Stimulated activated CD4-positive, alpha-beta T cell treated with anti-CD3 and anti-CD28 coated beads, Interleukin-4, amount 100 ng/mL, for 48 hours (primary cell): ENCODE results near the gene IMPG2.
"Not testable (repeated sequence)": the region's sequence is repeated elsewhere in the genome, so short reads cannot be mapped to it uniquely, and the experiment has no call there.

ENCODE experiments used
- DNase-seq, 2 donors: peaks; one replicate each; pipeline ENCODE4 v3.0.0-alpha.2; 2020; ENCODE audit warnings: low read depth in 2 of 2

IMPG2 gene

DNA sequence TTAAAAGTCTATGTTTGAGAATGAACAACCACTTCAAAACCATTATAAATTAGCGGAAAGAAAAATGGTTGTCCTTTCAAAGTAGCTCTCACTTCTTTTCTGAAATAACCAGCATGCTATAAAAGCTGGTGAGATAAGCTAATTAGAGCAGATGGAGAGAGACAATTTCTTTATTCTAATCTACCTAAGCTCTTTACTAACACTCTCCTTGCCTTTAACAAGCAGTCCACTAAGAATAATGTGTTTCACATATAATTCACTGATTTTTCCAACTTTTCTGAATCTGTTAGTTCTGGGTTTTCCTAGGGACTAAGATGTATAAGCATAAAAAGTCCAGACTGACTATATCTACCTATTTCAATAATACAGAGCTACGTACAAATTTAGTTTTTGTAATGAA is at the start of gene IMPG2:
IMPG2 (minus strand) TSS at position 101 of the 400 bp plus-strand sequence. CDS start 203 bp downstream, outside the sequence.
- DNase-seq, result no peak

DNA sequence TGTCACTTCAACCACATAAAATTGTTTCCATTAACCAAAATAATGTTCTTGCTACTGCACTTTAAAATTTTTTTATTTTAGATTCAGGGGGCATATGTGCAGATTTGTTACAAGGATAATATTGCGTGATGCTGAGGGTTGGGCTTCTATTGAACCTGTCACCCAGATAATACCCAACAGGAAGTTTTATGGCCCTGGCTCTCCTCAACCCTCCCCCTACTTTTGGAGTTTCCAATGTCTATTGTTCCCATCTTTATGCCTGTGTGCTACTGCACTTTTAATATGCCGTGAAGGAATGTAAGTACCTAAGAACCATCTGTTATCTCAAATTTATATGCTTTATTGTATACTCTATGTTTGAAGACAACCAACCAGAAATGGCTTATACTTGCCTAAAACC is 42.0 kb upstream of the IMPG2 start:
- DNase-seq, result no peak

- DNase-seq, result no peak
Measured at GRCh38 chr3:101351829-101352228, 31.5 kb upstream of the IMPG2 start.

GRCh38 chr3:101340591-101340990 is 20.2 kb upstream of the IMPG2 start:
- no peak for DNase-seq

DNA sequence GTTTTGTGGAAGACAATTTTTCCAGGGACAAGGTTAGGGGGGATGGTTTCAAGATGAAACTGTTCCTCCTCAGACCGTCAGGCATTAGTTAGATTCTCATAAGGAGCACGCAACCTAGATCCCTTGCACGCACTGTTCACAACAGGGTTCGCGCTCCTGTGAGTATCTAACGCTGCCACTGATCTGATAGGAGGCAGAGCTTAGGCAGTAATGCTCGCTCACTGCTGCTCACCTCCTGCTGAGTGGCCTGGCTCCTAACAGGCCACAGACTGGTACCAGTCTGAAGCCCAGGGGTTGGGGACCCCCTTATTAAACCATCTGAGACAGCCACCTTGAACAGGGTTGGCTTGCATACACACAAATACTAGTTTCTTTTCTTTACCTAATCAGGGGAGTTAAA is 13.5 kb upstream of the IMPG2 start:
- DNase-seq, result no peak

DNA sequence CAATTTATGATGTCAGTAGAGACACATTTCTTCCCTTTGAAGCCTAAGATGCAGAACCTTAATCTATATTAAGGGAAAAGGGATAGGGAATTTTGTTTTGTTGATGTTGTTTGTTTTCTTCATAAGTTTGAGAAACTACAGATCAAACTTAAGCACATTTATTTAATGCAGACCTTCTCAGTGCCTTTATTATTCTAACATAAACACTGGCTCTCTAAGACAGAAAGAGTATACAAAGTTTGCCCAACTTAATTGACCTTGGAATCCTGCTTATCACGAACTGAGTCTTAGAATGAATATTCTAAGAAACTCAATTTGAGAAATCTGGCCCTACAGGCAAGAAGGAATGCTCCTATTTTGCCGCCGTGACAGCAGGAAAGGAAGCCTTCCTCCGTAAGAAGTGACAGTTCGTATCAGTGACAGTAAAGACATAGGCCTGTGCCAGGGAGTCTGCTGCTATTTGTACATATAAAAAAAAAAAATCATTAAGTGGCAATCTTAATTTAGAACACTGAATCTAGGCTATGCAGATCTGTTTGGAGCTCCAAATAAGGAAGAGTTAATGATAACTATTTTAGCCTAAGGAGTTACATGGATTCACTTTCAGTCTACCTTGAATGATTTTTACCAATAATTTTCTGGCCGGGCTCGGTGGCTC is 8.8 kb upstream of the IMPG2 start:
- DNase-seq, result no peak

DNA sequence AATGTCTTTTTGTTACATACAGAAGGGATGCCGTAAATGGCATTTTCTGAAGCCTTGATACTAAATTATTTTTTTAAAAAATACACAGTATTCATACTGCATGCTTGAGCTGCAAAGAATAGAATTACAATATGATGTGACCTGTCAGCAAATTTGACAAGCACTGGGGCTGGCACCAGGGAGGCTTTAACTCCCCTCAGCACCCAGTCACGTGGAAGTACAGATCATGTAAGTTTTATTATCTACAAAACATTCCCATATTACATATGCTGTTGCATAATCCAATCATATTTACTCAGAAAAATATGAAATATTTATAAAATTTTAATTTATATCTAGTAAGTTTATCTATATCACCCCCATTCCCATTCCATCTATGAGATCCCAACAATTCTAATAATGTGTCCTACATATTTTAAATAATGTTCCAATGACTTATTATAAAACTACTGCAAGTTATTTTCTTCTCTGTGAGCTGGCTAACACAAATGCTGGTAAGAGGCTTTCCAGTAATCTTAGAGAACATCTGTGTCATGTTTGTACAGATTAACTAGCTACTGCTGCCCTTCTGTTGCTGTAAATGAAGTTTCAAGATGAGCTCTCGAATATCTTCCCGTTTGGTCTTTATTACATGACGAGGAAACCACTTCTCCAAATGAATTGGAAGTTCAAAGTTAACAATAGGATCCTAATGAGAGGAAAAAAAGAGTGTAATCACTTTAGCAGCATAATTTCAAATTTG is 5.2 kb upstream of the IMPG2 start:
- no peak for DNase-seq

DNA sequence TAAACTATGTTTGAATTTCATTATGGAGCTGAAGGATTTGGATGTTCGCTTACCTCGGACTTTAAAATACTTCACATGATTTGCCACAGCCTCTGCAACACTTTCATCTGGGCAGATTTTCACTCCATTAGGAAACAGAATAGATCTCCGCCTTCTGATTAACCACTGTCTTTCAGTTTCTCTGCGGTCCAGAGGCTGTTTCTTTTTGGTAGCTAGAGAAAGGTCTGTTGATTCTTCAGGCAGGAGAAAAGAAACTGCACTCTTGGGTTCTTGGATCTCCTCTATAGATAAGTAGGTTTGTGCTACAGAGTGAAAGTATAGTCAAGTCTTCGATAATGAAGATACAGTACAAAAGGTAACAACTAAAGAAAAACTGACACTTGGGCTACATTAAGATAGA is 844 bp downstream of the IMPG2 start:
- no peak for DNase-seq

- DNase-seq, result no peak
Measured at GRCh38 chr3:101312545-101312944, 7.8 kb downstream of the IMPG2 start.

GRCh38 chr3:101311676-101312075 is 8.7 kb downstream of the IMPG2 start:
- no peak for DNase-seq

GRCh38 chr3:101310978-101311375 is 9.4 kb downstream of the IMPG2 start:
- no peak for DNase-seq

DNA sequence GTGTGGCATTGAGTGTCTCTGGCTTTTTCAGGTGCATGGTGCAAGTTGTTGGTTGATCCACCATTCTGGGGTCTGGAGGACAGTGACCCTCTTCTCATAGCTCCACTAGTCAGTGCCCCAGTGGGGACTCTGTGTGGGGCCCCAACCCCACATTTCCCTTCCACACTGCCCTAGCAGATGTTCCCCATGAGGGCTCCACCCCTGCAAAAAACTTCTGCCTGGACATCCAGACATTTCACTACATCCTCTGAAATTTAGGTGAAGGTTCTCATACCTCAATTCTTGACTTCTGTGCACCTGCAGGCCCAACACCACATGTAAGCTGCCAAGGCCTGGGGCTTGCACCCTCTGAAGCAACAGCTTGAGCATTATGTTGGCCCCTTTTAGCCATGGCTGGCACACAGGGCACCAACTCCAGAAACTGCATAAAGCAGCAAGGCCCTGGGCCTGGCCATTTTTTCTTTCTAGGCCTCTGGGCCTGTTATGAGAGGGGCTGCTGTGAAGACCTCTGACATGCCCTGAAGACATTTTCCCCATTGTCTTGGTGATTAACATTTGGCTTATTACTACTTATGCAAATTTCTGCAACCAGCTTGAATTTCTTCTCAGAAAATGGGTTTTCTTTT is 12.1 kb downstream of the IMPG2 start:
- DNase-seq, result not testable (repeated sequence)

GRCh38 chr3:101303836-101304235 is 16.5 kb downstream of the IMPG2 start:
- DNase-seq, result no peak

DNA sequence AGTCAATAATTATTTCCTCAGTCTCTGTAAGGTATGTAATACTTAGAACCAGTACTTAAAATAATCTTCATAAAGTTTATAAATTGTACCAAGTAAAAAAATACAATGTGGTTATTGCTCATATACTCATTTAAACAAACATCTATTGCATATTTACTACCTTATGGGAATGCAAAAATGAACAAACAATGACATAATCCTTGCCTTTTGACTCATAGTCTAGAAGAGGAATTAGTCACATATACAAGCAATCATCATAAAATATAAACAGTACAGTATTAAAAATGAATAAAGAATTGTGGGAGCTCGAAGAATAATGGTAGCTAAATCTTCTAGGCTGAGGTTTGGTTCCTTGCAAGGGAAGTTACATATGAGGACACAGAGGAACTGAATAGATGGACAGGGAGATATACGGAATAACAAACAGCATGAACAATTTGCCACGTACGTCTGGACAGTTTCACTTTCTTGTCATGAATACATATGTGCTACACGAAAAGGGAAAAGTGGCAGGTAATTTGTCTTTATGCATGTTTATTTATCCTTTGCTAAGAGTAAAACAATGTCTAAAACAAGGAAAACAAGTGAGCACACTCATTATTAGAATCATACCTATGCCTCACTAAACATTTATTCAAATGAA is 17.2 kb downstream of the IMPG2 start:
- no peak for DNase-seq

DNA sequence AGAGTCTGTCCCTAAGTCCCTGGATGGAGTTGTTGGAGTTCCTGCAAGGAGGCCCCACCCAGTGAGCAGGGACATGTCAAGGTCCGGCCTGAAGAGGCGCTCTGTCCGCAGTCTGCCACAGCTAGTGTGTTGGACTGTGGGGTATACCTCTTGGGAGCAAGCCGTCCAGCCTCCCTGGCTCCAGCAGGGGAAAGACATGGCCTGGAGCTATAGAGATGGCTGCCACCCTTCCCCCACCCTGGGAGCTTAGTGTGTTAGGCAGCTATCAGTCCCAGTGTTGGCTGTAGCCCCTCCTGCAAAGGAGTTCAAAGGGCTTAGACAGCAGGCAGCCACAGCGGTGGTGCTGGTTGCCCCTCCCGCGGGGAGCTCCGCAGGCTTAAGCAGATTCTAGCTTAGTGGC is 20.3 kb downstream of the IMPG2 start:
- no peak for DNase-seq

DNA sequence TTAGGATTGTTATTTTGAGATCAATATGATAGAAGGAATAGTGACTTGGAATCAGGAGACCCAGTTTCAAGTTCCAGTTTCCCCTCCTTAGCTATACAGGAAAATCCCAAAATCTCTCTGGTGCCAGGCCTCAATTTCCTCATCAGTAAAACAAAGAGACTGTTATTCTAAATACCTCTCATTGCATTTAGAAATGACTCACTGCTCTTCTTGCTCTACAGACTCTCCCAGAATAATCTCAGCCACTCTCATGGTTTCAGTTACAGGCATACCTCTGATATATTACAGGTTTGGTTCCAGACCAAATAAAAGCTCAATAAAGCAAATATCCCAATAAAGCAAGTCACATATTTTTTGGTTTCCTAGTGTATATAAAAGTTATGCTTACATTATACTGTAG is 28.3 kb downstream of the IMPG2 start:
- no peak for DNase-seq

GRCh38 chr3:101288294-101288693 is 32.1 kb downstream of the IMPG2 start:
- DNase-seq, result no peak

DNA sequence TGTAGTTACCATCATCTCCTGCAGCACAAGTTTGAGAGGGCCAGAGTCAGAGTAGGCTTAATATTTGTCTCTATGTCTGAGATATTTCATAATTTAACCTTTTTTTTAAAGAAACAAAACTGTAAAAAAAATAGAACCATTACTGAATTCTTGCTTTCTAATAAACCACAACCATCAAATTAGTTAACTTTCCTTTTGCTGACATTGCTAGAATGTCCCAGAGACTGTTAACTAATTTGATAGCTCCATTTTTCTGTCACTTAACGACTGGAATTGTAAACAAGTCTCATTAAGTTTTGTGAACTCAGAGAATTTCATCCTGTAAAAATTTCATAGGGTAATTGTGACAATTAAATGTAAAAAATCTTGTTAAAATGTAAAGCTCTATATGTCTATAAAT is 35.6 kb downstream of the IMPG2 start:
- DNase-seq, result no peak

DNA sequence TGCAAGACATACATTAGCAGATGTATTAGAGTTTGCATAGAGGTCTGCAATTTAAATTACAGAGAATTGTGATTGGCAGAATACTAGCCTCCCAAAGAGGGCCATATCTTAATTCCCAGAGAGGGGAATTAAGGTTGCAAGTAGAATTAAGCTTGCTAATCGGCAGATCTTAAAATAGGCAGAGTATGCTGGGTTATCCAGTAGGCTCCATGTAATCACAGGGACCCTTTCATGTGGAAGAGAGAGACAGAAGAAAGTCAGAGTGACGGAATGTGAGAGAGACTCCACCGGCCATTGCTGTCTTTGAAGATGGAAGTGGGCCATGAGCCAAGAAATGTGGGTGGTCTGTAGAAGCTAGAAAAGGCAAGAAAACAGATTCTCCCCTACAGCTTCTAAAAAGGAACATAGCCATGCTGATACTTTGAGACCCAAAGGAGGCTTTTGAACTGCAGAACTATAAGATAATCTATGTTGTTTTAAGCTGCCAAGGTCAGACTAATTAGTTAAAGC is 38.8 kb downstream of the IMPG2 start:
- no peak for DNase-seq

DNA sequence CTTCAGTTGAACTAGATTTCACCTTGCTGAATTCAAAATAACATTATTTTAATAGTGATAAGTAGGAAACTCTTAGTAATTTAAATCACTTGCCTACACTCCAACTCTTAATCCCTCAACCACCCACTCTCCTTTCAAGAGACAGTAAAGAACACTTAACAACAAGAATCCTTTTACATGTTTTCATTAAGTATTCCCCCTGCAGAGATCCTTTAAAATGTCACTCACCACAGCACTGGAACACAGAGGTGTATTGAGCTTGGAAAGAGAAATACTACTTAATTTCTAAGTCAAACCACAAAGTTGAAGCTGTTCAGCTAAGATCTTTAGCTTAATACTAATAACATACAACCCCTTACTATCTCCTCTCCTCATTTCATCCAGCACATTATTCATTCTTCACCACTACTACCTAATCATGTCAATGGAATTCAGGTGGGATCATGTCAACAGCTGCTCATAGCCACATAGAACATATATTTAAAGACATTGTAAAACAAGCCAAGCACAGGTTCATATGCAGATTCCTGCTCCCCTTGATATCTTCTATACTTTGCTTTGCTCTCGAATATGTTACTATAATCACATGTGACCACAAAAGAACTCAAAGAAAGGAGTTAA is 40.5 kb downstream of the IMPG2 start:
- DNase-seq, result no peak

DNA sequence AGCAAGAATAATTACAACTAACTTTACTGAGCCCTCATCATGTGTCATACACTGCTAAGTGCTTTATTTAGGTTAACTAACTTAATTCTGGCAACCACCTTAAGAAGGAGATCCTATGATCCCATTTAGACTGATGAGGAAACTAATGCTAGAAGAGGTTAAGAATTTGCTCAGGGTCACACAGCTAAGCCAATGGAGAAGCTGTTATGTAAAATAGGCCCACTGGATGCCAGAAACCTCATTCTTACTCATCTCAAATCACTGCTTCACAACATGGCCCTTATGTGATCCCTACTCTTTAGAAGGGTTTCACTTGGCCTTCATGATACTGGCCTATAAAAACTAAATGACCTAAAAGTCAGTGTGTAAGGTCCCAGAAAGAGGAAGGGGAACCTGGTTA is 41.2 kb downstream of the IMPG2 start:
- no peak for DNase-seq

DNA sequence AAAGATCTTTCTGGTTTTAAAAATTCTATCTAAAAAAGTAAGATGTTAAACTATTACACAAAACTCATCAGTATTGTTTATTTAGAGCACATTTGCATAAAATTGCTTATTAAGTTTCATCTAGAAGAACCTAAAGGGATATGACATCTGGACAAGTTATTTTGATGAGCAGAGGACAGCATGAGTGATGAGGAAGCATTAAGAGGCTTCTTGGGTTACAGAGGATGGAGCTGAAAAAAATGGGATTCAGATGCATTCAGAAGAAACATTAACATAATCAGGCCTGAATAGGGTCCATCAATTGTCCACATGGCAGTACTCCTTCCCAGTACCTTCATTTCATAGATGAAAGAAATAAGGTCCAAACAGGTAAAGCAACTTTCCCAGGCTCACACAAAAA is 41.6 kb downstream of the IMPG2 start:
- no peak for DNase-seq
